ENCODE measurements around the gene CACHD1. TPM values are rescaled to one million over a fixed set of nuclear protein-coding genes. Genes with fewer than 3 reads are reported as not detected.

Gene CACHD1
- total RNA-seq, 4 donors from 2014 or later: 2.2 to 3.6 (median 2.9) TPM

GRCh38 chr1:64590316-64590715, 120.4 kb downstream of the CACHD1 start:
- in situ Hi-C loops (cut with MboI; ENCODE audit: low sequenced_read_pairs in 4 of 4) (no loop called here), intact Hi-C loops (cut with DNase I; ENCODE audit: low total_unique reads) (no loop called here)
- Histone ChIP-seq H3K27ac (no peak overlapping the region), H3K4me3 (no peak overlapping the region), H3K27me3 (no peaks in the 10 kb centered on the region), H3K4me1 (no peaks in the 10 kb centered on the region), H3K9me3 (no peaks in the 10 kb centered on the region), H3K36me3 (no peaks in the 10 kb centered on the region)
- TF ChIP-seq POLR2A (IDR thresholded peaks at IDR 0.05): no peak
- TF ChIP-seq, protein P1, sequence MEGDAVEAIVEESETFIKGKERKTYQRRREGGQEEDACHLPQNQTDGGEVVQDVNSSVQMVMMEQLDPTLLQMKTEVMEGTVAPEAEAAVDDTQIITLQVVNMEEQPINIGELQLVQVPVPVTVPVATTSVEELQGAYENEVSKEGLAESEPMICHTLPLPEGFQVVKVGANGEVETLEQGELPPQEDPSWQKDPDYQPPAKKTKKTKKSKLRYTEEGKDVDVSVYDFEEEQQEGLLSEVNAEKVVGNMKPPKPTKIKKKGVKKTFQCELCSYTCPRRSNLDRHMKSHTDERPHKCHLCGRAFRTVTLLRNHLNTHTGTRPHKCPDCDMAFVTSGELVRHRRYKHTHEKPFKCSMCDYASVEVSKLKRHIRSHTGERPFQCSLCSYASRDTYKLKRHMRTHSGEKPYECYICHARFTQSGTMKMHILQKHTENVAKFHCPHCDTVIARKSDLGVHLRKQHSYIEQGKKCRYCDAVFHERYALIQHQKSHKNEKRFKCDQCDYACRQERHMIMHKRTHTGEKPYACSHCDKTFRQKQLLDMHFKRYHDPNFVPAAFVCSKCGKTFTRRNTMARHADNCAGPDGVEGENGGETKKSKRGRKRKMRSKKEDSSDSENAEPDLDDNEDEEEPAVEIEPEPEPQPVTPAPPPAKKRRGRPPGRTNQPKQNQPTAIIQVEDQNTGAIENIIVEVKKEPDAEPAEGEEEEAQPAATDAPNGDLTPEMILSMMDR (IDR thresholded peaks at IDR 0.05 in 4 of 5, conservative IDR thresholded peaks at IDR 0.05 in 1 of 5): no peak
- no peak for ATAC-seq
- no peak for DNase-seq

DNA sequence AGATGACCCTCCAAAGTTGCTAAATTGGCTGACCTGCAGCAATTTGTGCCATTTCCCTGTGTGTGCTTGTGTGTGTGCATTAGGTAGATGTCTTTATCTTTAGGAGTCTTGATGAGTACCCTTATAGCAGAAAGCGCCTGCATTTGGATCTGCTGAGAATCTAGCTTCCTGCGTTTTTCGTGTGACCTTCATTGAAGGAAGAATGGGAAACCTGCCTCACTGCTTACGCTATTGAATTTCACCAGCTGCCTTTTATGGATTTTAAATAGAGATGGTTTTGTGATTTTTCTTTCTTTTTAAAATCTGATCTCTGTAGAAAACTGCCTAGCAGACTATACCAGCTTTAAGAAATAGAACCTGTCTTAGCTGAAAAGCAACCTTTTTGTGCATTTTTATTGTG, 124.5 kb downstream of the CACHD1 start:
- Histone ChIP-seq H3K4me3 (no peak overlapping the region), H3K27ac (no peak overlapping the region), H3K4me1 (no peaks in the 10 kb centered on the region), H3K27me3 (no peaks in the 10 kb centered on the region), H3K36me3 (no peaks in the 10 kb centered on the region), H3K9me3 (no peaks in the 10 kb centered on the region)
- TF ChIP-seq, protein P1 (IDR thresholded peaks at IDR 0.05 in 4 of 5, conservative IDR thresholded peaks at IDR 0.05 in 1 of 5): no peak
- no peak for TF ChIP-seq POLR2A (IDR thresholded peaks at IDR 0.05)
- ATAC-seq (no peak), DNase-seq (no peak)
- intact Hi-C loops (cut with DNase I; ENCODE audit: low total_unique reads): no loop called here
- in situ Hi-C loops (cut with MboI; ENCODE audit: low sequenced_read_pairs in 4 of 4): no loop called here

DNA sequence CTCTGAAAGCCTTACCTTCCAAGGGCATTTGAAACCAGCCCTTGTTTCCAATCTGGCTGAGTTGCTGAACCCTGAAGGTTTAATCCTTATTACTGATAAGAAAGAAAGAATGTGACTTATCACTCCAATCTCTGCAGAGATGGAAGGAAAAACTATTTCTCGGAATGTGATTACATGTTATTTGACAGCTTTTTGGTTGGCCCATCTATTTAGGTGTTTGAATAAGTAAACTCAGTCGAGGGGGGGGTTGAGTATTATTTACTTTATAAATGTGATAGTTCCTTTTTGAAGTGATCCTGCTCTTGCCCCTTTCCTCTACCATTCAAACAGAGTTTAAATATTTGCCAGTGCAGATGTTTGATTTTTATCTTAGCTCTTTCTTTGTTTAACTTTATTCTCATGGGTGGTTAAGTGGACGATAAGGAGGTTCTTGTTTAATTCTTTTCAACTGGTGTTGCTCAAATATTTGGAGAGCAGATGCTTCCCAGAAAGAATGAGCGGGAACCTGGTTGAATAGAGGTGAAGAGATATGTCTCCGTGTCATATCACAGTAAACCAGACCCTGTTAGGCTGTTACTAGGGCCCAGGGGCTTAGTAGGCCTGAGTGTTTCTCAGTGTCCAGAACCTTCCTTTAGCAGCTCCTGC, 126.1 kb downstream of the CACHD1 start:
- DNase-seq (no peak), ATAC-seq (no peak)
- H3K4me1 ChIP-seq: no peaks in the 10 kb centered on the region
- in situ Hi-C loops (cut with MboI; ENCODE audit: low sequenced_read_pairs in 4 of 4): no loop called here
- intact Hi-C loops (cut with DNase I; ENCODE audit: low total_unique reads): no loop called here
- H3K36me3 ChIP-seq: no peaks in the 10 kb centered on the region
- no peaks in the 10 kb centered on the region for H3K9me3 ChIP-seq
- TF ChIP-seq, protein P1 (IDR thresholded peaks at IDR 0.05 in 4 of 5, conservative IDR thresholded peaks at IDR 0.05 in 1 of 5): no peak
- TF ChIP-seq POLR2A (IDR thresholded peaks at IDR 0.05): no peak
- no peak overlapping the region for H3K27ac ChIP-seq
- H3K27me3 ChIP-seq: no peaks in the 10 kb centered on the region
- H3K4me3 ChIP-seq: no peak overlapping the region

- Histone ChIP-seq H3K27ac (no peak overlapping the region), H3K36me3 (no peaks in the 10 kb centered on the region), H3K4me3 (no peak overlapping the region), H3K4me1 (no peaks in the 10 kb centered on the region), H3K9me3 (no peaks in the 10 kb centered on the region), H3K27me3 (no peaks in the 10 kb centered on the region)
- no peak for TF ChIP-seq POLR2A (IDR thresholded peaks at IDR 0.05)
- TF ChIP-seq, protein P1 (IDR thresholded peaks at IDR 0.05 in 4 of 5, conservative IDR thresholded peaks at IDR 0.05 in 1 of 5): no peak
- intact Hi-C loops (cut with DNase I; ENCODE audit: low total_unique reads) (no loop called here), in situ Hi-C loops (cut with MboI; ENCODE audit: low sequenced_read_pairs in 4 of 4) (no loop called here)
- ATAC-seq: no peak
- no peak for DNase-seq
These were observed 127.2 kb downstream of the CACHD1 start for GRCh38 chr1:64597113-64597512.

DNA sequence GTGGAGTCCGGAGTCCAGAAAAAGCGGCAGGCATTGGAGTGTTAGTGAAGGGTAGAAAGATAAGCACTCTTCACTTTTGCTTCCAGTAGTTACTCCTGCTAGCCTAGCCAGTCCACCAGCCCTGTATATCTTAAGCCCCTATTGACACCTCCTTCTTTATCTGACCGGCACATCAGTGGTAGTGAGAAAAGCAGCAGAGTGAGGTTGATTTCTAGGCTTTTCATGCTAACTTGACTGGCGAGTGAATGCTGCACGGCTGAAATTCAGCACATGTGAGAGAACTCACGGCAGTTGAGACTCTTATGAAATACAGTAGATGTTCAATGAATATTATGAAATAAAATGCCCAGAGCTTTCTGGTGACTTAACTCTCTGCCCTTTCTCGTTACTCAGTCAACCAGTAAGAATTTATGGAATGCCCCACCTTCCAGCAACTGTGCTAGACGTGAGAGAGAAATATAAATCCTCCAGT, 128.2 kb downstream of the CACHD1 start:
- intact Hi-C loops (cut with DNase I; ENCODE audit: low total_unique reads) (no loop called here), in situ Hi-C loops (cut with MboI; ENCODE audit: low sequenced_read_pairs in 4 of 4) (no loop called here)
- H3K36me3 ChIP-seq: no peaks in the 10 kb centered on the region
- H3K4me1 ChIP-seq: no peaks in the 10 kb centered on the region
- no peak overlapping the region for H3K4me3 ChIP-seq
- ATAC-seq (no peak), DNase-seq (no peak)
- TF ChIP-seq POLR2A (IDR thresholded peaks at IDR 0.05): no peak
- TF ChIP-seq, protein P1 (IDR thresholded peaks at IDR 0.05 in 4 of 5, conservative IDR thresholded peaks at IDR 0.05 in 1 of 5): no peak
- no peak overlapping the region for H3K27ac ChIP-seq
- no peaks in the 10 kb centered on the region for H3K27me3 ChIP-seq
- H3K9me3 ChIP-seq: no peaks in the 10 kb centered on the region

Data from gastrocnemius medialis (tissue), 4 donors.